ENCODE data around the gene ADAM8.
"Not testable (repeated sequence)": the region's sequence is repeated elsewhere in the genome, so short reads cannot be mapped to it uniquely, and the experiment has no call there.

The ADAM8 gene

GRCh38 chr10:133235932-133236331 lies 40.7 kb downstream of the ADAM8 start:
- Histone ChIP-seq H3K9ac (no peak overlapping the region), H3K27me3 (peaks cover 86 to 94% (median 90%) of the 10 kb centered on the region in 11 experiments)
- TF ChIP-seq Cebpa-rat (IDR thresholded peaks at IDR 0.05): no peak

GRCh38 chr10:133235265-133235855 lies 41.3 kb downstream of the ADAM8 start:
- Histone ChIP-seq H3K36me3 (no peaks in the 10 kb centered on the region), H4K20me1 (peaks cover 0 to 36% (median 14%) of the 10 kb centered on the region in 11 experiments; a peak in 12 of 22 replicates), H3K9me3 (replicated peaks in 1 of 11) (0 out of 22 replicates have a peak, but pooled peaks cover 0 to 3% (median 0%) of the 10 kb centered on the region in 11 experiments), H3K9ac (peak overlapping the region in 1 of 11 experiments; percentile 11; a peak in 1 of 22 replicates), H3K27ac (peak overlapping the region in 1 of 11 experiments; percentile 16; a peak in 2 of 22 replicates), H3K4me2 (peak overlapping the region; percentile 49 to 88 (median 81); a peak in 21 of 22 replicates), H3K27me3 (peaks cover 89 to 97% (median 94%) of the 10 kb centered on the region in 11 experiments), H3K4me1 (peaks cover 37 to 72% (median 58%) of the 10 kb centered on the region in 10 experiments), H3K4me3 (peak overlapping the region in 3 of 10 experiments; percentile 23 to 54 (median 38); a peak in 6 of 20 replicates)
- no peak for TF ChIP-seq Cebpa-rat (IDR thresholded peaks at IDR 0.05)

More at GRCh38 chr10:133235932-133236331, 40.7 kb downstream of the ADAM8 start:
- Histone ChIP-seq H3K9me3 (replicated peaks in 1 of 11) (no peaks in the 10 kb centered on the region), H3K4me2 (peak overlapping the region in 10 of 11 experiments; percentile 21 to 88 (median 70); a peak in 16 of 22 replicates), H3K4me3 (peak overlapping the region in 1 of 10 experiments; percentile 28; a peak in 1 of 20 replicates), H3K36me3 (no peaks in the 10 kb centered on the region), H4K20me1 (peaks cover 0 to 36% (median 14%) of the 10 kb centered on the region in 11 experiments; a peak in 12 of 22 replicates), H3K4me1 (peaks cover 43 to 75% (median 60%) of the 10 kb centered on the region in 10 experiments), H3K27ac (no peak overlapping the region)

GRCh38 chr10:133234796-133235195 lies 41.9 kb downstream of the ADAM8 start:
- not testable (repeated sequence) for H3K36me3 ChIP-seq; H3K9ac ChIP-seq; H3K9me3 ChIP-seq (replicated peaks in 1 of 11); H3K27ac ChIP-seq
- H3K27me3 ChIP-seq: peaks cover 90 to 98% (median 96%) of the 10 kb centered on the region in 11 experiments
- peak overlapping the region; percentile 49 to 88 (median 81); a peak in 20 of 22 replicates for H3K4me2 ChIP-seq
- peaks cover 0 to 38% (median 14%) of the 10 kb centered on the region in 11 experiments; a peak in 12 of 22 replicates for H4K20me1 ChIP-seq
- peaks cover 32 to 68% (median 55%) of the 10 kb centered on the region in 10 experiments for H3K4me1 ChIP-seq
- H3K4me3 ChIP-seq: 0 out of 20 replicates have a peak overlapping the region, but pooled peaks of 1 of the 10 experiments have one; percentile 23

DNA sequence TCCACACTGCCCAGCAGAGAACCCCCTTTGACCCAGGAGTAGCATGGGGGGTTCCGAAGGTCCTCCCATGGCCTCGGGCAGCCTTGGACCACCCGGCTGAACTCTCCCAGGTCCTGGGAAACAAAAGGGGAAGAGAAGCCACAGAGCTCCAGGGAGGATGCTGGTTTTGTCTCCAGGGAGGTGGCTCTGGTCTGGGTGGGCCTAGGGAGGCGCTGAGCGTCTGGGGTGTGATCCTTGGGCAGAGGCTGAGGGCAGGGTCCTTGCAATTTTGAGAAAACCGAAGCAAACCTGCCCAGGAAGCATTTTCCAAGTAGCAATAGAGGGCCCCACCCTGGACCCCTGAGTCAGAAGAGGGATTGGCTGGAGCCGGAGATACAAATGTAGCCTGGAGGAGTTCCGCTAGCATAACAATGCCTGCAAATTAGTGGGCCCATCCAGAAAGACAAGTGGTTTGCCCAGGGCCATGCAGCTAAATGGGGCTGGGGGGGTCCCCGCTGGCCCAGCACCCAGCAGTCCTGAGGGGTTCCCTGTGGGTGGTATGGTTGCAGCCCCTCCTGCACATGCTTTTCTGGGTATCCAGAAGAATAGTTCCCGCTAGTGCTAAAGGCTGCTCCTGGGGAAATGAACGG lies 44.6 kb downstream of the ADAM8 start:
- Histone ChIP-seq H3K4me1 (peaks cover 21 to 49% (median 40%) of the 10 kb centered on the region in 10 experiments), H3K4me3 (no peak overlapping the region), H3K27ac (no peak overlapping the region), H3K9me3 (replicated peaks in 1 of 11) (0 out of 22 replicates have a peak, but pooled peaks cover 0 to 4% (median 0%) of the 10 kb centered on the region in 11 experiments), H3K4me2 (peak overlapping the region in 9 of 11 experiments; percentile 6 to 63 (median 42); a peak in 14 of 22 replicates), H3K9ac (no peak overlapping the region), H3K36me3 (no peaks in the 10 kb centered on the region), H3K27me3 (peaks cover 93 to 98% (median 98%) of the 10 kb centered on the region in 11 experiments), H4K20me1 (peaks cover 0 to 33% (median 10%) of the 10 kb centered on the region in 11 experiments; a peak in 12 of 22 replicates)
- no peak for TF ChIP-seq Cebpa-rat (IDR thresholded peaks at IDR 0.05)

- Histone ChIP-seq H3K4me1 (peaks cover 16 to 49% (median 39%) of the 10 kb centered on the region in 10 experiments), H3K4me2 (peak overlapping the region in 9 of 11 experiments; percentile 6 to 63 (median 42); a peak in 13 of 22 replicates), H3K4me3 (no peak overlapping the region), H3K9ac (no peak overlapping the region), H3K27ac (no peak overlapping the region), H3K27me3 (peaks cover 93 to 98% (median 98%) of the 10 kb centered on the region in 11 experiments), H3K9me3 (replicated peaks in 1 of 11) (0 out of 22 replicates have a peak, but pooled peaks cover 0 to 4% (median 0%) of the 10 kb centered on the region in 11 experiments), H3K36me3 (no peaks in the 10 kb centered on the region), H4K20me1 (peaks cover 0 to 33% (median 6%) of the 10 kb centered on the region in 11 experiments; a peak in 8 of 22 replicates)
- TF ChIP-seq Cebpa-rat (IDR thresholded peaks at IDR 0.05): no peak
Measured at GRCh38 chr10:133231244-133231945, 45.3 kb downstream of the ADAM8 start.

GRCh38 chr10:133230387-133231195 lies 46.1 kb downstream of the ADAM8 start:
- H3K4me1 ChIP-seq: peaks cover 17 to 49% (median 39%) of the 10 kb centered on the region in 10 experiments
- H3K4me2 ChIP-seq: peak overlapping the region; percentile 56 to 73 (median 66)

DNA sequence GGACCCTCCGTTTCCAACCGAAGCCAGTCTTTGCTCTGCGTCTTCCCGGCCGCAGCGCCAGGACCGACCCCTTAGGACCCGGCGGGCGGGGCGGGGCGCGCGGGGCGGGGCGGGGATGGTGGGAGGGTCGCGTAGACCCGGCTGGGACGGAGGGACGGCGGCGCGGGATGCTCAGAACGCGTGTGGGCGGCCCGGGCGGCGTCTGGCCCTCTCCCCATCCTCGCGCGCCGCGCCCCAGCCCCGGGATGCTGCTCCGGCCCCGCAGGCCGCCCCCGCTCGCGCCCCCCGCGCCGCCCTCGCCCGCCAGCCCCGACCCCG lies 46.7 kb downstream of the ADAM8 start, which contains the start of gene UTF1:
Gene UTF1, plus strand, starts transcription at position 174 of the 318 bp plus-strand sequence. Its CDS starts 72 bp downstream, at position 246.
- peak within 1 kb of the TSS; percentile 56 to 73 (median 66) for H3K4me2 ChIP-seq
- peaks cover 17 to 49% (median 39%) of the 10 kb centered on the region in 10 experiments for H3K4me1 ChIP-seq
- peaks cover 94 to 98% (median 98%) of the 10 kb centered on the region in 11 experiments for H3K27me3 ChIP-seq
- H3K9me3 ChIP-seq (replicated peaks in 1 of 11): 0 out of 22 replicates have a peak, but pooled peaks cover 0 to 4% (median 0%) of the 10 kb centered on the region in 11 experiments
- H3K4me3 ChIP-seq: peak within 1 kb of the TSS in 8 of 10 experiments; percentile 25 to 51 (median 40); a peak in 13 of 20 replicates
- TF ChIP-seq Cebpa-rat (IDR thresholded peaks at IDR 0.05): no peak
- no peaks in the 10 kb centered on the region for H3K36me3 ChIP-seq
- H4K20me1 ChIP-seq: peaks cover 0 to 40% (median 6%) of the 10 kb centered on the region in 11 experiments; a peak in 8 of 22 replicates
- no peak within 1 kb of the TSS for H3K27ac ChIP-seq
- H3K9ac ChIP-seq: no peak within 1 kb of the TSS; a peak in 1 of 22 replicates

More at GRCh38 chr10:133230387-133231195, 46.1 kb downstream of the ADAM8 start:
- Histone ChIP-seq H3K27me3 (peaks cover 94 to 98% (median 98%) of the 10 kb centered on the region in 11 experiments), H4K20me1 (peaks cover 0 to 38% (median 6%) of the 10 kb centered on the region in 11 experiments; a peak in 8 of 22 replicates), H3K9ac (no peak overlapping the region; a peak in 1 of 22 replicates), H3K27ac (no peak overlapping the region), H3K9me3 (replicated peaks in 1 of 11) (0 out of 22 replicates have a peak, but pooled peaks cover 0 to 4% (median 0%) of the 10 kb centered on the region in 11 experiments), H3K36me3 (no peaks in the 10 kb centered on the region), H3K4me3 (peak overlapping the region in 8 of 10 experiments; percentile 25 to 51 (median 40); a peak in 13 of 20 replicates)
- no peak for TF ChIP-seq Cebpa-rat (IDR thresholded peaks at IDR 0.05)

Data from BLaER1 treated with 17β-estradiol and CSF1 and Interleukin-3, amounts not matched to agents 10 nM and 100 nM (cell line).